CD4-positive, alpha-beta T cell treated with Interleukin-6 at 100 ng/mL for 8 hours (primary cell): ENCODE measurements around the gene ZCCHC24.

Source experiments
- DNase-seq: peaks from one replicate; pipeline ENCODE4 v3.0.0-alpha.2; 2020; ENCODE audit warnings: mixed read lengths, low spot score

The ZCCHC24 gene

DNA sequence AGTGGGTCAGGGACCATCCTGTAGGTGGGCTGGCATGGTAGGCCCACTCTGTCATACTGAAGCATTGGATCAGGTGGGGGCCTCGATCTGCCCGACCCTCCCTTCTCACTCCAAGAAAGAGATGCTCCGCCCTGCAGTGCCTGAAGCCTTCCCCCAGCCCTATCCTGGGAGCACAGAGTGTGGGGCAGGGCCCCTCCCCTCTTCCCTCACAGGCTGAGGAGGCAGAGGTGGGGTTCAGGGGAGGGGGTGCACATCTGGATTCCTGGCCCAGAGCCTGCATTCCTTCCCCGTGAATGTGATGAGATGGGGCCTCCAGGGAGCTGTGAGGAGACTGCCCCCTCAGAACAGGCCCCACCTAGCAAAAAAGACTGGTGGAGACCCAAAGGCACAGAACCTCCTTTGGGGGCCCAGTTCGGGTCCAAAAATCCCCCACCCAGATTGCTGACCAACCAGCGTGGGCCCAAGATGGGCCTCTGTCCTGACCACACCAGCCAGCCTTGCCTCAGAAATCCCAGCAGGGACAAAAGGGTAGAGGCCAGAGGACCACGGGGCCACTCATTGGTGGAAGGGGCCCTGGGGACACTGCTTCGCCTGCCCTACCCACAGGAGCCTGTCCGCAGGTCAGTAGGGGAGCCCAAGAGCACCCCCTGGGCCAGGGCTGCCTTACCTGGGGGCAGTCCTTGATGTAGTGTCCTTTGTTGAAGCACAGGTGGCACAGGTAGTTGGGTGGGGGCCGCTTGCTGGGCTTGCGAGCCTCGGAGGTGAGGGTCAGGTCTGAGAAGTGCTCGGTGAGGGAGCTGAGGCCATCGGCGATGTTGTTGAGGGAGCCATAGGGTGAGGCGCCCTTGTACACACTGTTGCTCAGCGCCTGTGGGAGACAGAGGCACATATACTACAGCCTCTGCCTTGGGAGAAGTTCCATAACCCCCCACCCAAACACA is 13.3 kb downstream of the ZCCHC24 start:
- no peak for DNase-seq

DNA sequence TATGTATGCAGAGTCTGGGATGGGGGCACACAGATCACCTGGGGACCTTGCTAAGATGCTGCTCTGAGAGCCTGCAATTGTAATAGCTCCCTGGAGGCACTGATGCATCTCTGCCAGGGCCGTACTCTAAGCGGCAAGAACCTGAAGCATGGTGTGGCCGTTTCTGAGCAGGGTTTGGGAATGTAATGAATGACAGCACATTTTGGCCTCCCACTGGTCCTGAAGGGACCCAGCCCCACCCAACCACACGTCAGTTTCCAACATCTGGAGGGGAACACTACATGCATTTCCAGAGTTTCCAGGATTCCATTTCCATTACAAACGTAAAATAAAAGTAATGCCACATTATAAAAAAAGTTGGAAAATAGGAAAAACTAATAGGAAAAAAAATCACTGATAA is 14.0 kb downstream of the ZCCHC24 start:
- DNase-seq = no peak

DNA sequence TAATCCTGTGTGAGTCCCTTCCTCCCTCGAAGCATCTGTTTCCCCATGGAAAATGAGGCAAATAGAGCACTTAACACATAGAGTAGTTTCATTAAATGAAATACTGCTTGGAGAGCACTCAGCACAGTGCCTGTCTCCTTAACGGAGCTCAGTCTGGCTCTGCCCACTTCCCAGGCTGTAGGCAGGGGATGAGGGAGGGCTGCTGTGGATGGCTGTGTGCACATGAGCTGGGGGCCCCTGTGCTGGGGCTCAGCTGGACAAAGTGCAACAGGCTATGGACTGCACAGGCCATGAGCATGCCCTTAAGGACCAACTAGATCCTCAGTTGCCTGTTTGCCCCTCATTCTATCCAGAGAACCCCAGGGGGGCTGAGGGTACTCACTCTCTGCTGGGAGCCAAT is 14.5 kb downstream of the ZCCHC24 start:
- DNase-seq = no peak

DNA sequence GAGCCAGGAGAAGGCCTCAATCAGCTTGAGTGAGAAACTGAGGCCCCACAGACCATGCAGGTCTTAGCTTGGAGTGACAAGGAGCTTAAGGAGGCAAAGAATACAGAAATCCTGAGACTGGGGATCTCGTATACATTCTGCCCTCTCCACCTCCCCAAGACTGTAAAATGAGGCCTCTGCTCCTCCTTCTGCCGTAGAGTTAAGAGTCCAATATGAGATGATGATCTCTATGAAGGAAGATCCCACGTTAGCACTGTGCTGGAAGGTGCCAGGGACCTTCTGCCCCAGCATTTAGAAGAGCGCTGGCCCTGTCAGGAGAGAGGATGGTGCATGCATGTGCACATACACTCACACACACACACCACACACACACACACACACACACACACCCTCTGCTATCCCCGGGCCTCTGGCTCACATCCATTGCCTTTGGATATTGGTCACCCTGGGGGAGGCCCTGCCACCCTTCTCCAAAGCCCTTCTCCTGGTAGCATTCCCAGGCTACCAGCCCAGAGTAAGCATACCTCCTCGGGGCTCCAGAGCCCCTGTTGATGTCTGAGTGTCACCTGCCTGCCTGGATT is 15.0 kb downstream of the ZCCHC24 start:
- no peak for DNase-seq

DNA sequence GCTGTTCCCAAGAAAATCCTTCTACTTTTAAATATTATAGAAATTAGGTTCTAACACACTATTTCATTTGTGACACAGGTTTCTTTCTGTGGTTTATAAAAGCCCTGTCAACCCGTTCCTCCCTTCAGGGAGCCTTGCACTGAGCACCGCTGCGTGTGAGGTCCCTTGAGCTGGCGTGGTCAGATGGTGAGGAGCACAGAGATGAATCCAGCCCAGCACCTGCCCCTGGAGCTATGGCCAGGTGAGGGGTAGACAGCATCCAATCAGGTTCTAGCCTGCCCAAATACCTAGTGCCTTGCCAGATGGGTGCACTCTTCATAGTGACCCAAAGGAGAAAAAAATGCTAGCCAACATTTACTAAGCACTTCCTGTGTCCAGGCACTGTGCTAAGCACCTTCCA is 15.7 kb downstream of the ZCCHC24 start:
- DNase-seq = no peak

DNA sequence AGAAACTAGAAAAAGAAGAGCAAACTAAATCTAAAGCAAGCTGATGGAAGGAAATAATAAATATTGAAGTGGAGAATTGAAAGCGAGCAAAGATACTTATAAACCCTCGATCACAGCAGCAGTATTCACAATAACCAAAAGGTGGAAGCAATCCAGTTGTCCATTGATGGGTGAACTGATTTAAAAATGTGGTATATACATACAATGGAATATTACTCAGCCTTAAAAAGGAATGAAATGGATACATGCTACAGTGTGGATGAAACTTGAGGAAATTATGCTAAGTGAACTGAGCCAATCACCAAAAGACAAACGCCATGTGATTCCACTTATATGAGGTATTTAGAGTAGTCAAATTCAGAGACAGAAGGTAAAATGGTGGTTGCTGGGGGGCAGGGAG is 17.5 kb downstream of the ZCCHC24 start:
- DNase-seq = no peak

DNA sequence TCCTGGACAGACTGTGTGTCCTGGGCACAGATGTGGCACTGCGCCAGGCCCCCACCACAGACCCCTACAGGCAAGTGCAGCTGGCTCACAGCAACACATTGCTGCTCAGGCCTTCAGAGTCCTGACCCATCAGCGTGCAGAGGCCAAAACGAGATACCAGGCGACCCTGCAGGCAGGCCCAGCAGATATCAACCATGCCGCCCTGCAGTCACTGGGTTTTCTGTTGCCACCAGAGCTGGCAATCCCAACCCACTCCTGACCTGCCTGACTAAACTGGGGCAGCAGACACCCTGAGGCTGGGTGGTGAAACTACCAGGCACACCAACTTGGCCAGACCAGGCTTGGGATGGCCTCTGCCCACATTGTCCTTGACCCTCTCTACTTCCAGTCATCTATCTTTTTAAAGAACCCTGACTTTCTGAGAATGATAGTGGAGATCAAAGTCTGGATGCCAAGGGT is 20.3 kb downstream of the ZCCHC24 start:
- DNase-seq = no peak

DNA sequence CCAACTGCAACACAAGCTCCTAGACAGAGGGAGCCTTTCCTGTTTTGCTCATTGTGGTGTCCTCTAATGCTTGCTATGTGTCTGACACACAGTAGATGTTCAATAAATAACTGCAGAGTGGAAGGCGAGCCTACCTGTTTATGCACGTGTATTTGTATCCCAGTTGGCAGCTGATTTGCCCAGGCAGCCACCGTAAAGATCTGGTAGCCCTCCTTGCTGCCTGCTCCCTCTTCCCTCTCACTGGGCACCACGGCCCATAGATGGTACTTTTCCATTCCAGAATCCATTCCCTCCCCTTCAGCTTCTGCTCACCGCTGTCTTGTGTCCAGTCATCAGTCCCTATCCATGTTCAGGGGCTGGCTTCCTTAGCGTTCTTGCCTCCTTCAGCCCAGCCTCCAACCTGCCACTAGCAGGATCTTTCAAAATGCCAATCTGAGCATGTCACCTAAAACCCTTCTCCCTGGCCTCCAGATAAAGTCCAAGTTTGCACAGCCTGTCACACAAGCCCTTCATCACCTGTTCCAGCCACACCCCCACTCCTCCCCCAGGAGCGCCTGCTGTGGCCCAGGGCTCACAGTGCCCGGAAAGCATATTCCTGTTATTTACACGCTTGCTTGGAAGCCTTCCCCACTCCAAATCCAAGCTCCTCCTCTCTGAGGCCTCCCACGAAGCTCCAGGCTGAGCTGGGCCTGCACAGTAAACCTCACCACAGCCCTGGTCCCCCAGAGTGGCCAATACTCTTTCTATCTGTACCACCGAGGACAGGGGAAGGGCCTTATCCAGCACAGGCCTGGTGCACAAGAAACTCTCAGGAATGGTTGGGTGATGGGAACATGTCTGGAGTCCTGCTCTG is 21.0 kb downstream of the ZCCHC24 start:
- DNase-seq = no peak

DNA sequence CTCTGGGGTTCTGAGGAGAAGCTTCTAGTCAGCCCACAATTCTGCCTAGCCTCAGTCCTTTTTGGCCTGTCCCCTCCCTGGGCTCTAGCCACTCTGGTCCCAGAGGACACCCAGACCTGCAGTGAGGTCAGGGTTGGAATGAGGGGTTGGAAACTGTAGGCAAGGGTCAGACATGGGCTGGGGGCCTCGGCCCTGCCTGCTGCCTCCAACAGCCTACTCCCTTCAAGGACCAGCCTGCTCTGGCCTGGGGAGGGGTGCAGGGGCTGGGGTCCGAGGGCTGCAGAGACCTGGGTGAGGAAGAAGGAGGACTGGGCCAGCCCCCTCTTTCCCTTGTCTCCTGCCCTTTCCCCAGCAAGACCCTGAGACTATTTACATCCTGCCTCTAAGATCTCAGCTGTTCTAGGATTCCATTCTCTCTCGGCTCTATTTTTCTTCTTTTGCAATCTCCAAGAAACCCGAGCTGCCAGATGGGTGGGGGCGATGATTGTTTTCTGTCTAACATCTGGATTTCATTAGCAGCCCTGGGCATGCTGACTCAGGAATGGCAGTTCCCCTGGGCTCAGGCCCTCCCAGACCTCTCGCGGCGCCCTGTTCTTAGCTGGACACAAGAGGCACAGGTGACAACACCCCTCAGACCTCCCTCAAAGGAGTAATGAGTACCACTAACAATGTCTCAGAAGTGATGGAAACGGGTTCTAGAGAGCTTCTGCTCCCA is 23.1 kb downstream of the ZCCHC24 start:
- DNase-seq = no peak

DNA sequence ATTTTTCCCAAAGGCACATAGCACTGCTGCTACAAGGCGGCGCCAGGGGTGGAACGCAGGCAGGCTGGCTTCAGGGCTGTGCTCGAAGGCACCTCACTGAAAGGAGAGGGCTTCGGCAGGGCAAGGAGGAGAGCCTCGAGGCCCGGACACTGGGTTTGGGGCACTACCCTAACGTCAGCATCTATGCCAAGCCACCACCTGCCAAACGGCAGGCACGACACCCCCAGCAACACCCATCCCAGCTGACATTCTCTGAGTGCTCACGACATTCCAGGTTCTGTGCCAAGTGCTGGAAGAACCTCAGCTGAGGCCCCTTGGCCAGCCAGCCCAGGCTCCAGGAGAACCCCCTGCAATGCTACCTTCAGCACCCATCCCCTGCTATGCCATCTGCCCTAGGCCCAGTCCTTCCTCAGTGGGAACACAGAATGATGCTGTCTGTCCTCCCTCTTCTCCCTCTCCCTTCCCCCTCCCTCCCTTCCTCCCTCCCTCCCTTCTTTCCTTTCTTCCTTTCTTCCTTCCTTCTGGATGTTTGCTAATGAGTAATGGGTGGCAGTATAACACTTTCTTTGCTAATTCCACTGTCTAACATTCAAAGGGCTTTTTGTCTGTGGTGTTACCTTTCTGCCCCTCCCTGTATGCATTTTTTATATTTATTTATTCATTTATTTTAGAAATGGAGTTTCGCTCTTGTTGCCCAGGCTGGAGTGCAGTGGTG is 24.3 kb downstream of the ZCCHC24 start:
- no peak for DNase-seq

DNA sequence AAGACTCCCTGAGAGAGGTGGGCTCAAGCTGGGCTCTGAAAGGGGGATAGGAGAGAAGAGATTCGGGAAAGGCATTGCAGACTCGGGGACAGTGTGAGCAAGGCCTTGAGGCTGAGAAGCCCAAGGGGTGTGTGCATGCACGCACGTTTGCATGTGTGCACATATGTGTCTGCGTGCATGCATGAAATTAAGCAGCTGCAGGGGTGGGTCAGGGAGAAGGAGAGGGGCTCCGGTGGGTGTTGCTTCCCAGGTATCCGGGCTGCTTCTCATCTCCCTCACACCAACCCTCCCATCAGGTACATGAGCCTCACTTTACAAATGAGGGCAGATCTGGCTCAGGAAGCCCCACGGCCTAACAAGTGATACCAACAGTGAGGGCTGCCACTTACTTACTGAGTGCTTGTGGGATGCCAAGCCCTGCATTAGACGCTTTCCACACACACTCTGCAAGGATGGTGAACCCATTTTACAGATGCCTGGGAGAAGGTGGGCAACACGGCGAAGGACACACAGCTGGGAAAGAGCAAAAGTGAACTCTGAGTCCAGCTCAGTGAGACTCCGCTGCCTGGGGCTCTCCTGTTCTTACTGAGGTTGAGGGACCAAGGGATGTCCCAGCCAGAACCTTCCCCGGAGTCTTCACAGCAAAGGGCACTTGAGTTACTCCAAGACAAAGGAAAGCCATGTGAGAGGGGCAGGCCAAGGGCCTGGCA is 26.4 kb downstream of the ZCCHC24 start:
- no peak for DNase-seq

DNA sequence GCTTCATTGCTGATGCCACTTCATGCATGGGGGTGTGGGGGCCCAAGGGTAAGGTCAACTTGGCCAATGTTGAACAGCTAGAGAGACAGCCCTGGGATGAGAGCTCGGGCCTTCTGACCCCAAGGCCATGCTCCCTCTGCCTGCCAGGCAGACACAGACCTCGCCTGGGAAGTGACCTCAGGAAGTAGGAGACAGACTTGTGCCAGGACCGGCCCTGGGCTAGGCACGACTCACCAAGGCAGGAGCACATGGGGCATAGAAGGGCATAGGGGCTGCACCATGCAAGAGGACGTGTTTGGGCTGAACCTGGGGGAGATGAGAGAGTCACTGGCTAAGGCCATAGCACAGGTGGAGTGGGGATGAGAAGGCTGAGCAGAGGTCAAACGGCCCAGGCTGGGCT is 27.1 kb downstream of the ZCCHC24 start:
- DNase-seq = no peak

DNA sequence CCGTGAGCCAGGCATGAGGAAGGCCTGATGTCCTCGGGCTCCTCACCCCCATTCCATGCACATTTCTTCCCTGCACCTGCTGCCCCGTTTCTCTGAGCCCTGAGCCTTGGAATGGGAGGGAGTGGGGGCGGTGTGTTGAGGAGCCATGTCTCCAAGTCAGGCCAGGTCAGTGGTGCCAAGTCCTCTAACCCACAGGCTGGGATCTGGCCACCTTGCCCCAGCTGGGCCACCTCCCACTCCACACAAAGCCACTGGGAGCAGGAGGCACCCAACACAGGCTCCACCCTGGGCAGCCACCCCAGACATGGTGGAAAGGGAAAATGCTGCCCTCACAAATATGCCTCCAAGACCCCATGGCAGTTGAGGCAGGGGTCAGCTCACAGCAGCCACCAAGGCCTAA is 27.7 kb downstream of the ZCCHC24 start:
- no peak for DNase-seq

DNA sequence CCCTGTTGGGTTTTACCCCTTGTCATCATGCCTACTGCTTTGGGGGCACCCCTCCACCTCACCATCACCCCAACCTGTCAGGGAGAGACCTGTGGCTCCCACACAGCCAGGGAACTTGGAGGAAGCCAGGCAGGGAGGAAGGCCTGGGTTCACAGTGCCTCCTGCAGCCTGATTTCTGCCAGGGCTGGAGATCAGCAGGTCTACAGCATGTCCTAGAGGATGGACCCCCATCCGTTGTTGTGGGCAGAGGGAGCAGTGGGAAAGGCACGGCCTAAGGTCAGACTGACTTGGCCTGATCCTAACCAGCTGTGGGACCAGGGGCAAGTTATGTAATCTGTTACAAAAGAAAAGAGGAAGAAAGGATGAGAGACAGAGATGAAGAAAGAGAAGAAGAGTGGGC is 28.2 kb downstream of the ZCCHC24 start:
- DNase-seq = no peak

DNA sequence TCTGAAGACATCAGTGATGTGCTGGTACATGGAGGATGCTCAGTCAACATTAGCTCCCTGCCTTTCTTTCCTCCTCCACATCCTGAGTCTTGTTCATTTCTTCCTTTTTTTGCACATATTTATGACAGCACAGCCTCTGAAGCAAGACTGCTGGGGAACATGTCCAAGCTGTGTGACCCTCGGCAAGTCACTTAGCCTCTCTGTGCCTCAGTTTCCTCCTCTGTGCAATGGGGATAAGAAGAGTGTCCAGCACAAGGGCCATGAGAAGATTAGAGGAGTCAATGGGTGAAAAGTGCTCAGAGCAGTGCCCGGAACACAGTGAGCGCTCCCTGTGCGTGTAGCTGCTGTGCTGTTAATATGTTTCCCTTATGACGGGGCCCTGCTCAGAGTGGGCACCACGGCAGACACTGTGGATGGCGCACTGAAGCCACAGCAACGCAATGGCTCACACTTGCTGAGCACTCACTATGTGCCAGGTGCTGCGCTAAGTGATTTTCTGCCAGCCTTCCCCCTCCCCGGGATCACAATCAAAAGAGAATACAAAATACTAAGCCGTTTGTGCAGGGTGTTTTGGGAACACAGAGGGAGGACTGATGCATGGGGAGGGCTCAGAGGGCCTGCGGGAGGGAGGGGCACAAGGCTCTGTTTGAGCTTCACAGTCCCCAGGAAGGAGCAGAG is 28.7 kb downstream of the ZCCHC24 start:
- no peak for DNase-seq

DNA sequence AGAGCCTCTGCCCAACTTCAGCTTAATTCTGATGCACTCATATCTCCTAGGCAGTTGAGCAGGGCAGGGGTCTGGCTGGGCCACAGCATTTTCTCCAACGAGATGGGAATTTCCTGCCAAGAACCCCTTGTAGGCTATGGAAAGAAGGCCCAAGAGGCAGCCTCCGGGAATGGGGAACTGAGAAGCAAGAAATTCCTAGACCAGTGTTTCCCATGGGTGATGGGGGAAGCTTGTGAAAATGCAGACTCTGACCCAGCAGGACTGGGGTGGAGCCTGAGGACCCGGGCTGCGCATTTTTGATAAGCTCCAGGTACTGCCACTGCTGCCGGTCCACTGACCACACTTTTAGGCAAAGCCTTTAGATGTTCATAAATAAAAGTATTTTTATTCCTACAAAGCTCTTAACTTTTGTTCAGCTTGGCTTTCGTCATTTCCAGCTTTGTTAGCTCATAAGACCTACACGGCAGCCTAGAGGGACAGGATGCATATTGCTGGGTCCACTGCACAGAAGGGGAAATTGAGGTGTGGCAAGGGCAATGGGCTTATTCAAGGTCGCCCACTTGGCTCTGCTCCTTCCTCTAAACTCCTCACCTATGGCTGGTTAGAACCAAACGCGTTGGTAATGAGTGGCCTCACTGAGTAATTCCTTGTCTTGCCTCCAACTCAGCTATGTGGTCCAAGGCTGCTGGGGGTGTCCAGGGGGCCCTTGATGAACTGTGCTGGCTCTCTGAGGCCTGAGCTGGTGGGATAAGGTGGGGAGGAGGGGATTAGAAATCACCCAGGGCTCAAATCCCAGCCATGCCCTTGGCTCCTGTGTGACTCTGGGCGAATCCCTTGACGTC is 29.5 kb downstream of the ZCCHC24 start:
- DNase-seq = no peak

DNA sequence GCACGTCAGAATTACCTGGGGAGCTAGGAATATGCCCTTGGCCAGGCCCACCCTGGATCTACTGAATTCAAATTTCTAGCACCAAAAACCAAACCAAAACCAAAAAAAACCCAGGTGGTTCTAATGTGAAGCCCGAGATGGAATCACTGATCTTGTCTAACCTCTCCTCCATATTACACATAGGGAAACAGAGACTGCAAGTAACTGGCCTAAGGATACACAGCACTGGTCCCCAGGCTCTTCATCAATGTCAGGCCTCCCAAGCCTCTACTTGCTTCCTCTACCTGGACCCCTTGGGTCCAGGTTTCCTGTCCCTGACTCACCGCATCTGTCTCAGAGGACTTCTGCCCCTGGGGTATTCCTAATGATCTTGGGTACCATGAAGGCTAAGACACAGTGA is 30.7 kb downstream of the ZCCHC24 start:
- DNase-seq = no peak

DNA sequence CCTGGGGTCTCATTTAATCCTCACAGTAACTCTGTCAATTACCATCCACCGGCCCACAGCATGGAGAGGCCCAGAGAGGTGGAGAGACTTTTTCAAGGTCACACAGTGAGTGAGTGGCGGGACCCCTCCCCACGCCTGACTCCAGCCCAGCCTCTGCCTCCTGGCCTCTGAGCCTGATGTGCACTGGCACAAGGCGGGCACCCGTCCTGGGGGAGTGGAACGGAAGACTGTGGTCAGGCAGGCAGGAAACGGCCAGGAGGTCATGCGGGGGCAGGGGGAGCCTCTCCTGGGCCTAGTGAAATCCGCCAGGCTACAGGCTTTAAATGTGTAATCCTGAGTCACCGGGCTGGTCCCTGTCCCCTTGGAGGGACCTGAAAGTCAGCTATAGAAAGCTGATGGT is 32.2 kb downstream of the ZCCHC24 start:
- DNase-seq = no peak

DNA sequence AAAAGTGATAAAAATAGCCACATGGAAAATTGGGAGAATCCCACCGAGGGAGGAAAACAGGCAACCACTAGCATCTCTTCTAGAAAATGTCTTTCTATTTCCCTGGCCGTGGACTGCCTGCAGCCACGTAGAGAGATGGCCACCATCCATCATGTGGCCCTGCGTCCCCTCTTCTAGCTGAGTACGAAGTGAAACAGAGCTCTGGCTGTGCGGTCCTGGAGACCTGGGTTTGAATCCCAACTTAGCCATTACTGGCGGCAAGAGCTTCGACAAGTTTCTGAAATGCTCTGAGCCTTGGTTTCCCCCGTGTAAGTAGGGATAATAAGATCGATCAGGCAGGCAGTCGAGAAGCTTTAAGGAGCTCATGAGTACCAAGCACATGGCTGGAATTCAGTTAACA is 32.9 kb downstream of the ZCCHC24 start:
- no peak for DNase-seq
